ENCODE results near the gene SYT2. TPM values are rescaled to one million over a fixed set of nuclear protein-coding genes. Genes with fewer than 3 reads are reported as not detected.
A peak's percentile ranks its signal among the peaks of the same experiment; 100 is the strongest.

Gene SYT2
- polyA plus RNA-seq, 1 of the 3 experiments (the other 2 are of a cell fraction), result 0.03 TPM

GRCh38 chr1:202590126-202590525, 120.1 kb downstream of the SYT2 start:
- Histone ChIP-seq H2AFZ (ENCODE audit: low read depth) (no peak overlapping the region), H4K20me1 (ENCODE audit: insufficient read depth) (no peaks in the 10 kb centered on the region), H3K79me2 (ENCODE audit: insufficient read depth) (no peaks in the 10 kb centered on the region), H3K9me3 (no peaks in the 10 kb centered on the region), H3K27me3 (ENCODE audit: insufficient read depth) (no peaks in the 10 kb centered on the region), H3K4me2 (peak overlapping the region; percentile 60), H3F3A (replicated peaks; ENCODE audit: insufficient read depth) (peaks cover 15% of the 10 kb centered on the region), H3K9me2 (no peaks in the 10 kb centered on the region), H3K4me1 (ENCODE audit: control insufficient read depth in 1 of 2, insufficient read depth in 2 of 2, low read depth in 1 of 2, low read length in 1 of 2) (peaks cover 33 to 57% of the 10 kb centered on the region in 2 experiments), H3K27ac (ENCODE audit: low read depth in 2 of 2, low read length in 1 of 2) (peak overlapping the region in 1 of 2 experiments; percentile 95; a peak in 3 of 4 replicates), H3K4me3 (ENCODE audit: low read depth in 2 of 2, low read length in 1 of 2) (no peak overlapping the region), H3K36me3 (replicated peaks in 1 of 2; ENCODE audit: control insufficient read depth in 1 of 2, insufficient read depth in 2 of 2, low read length in 1 of 2) (no peaks in the 10 kb centered on the region), H3K9ac (peak overlapping the region; percentile 46; the same call in 1 of the 2 replicates)
- no peak for TF ChIP-seq TEAD4 (IDR thresholded peaks at IDR 0.05; ENCODE audit: borderline replicate concordance, insufficient read depth)
- no peak for TF ChIP-seq RAD21 (IDR thresholded peaks at IDR 0.05; ENCODE audit: low read length)
- TF ChIP-seq, protein P1, sequence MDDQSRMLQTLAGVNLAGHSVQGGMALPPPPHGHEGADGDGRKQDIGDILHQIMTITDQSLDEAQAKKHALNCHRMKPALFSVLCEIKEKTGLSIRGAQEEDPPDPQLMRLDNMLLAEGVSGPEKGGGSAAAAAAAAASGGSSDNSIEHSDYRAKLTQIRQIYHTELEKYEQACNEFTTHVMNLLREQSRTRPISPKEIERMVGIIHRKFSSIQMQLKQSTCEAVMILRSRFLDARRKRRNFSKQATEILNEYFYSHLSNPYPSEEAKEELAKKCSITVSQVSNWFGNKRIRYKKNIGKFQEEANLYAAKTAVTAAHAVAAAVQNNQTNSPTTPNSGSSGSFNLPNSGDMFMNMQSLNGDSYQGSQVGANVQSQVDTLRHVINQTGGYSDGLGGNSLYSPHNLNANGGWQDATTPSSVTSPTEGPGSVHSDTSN (IDR thresholded peaks at IDR 0.05), result no peak
- TF ChIP-seq FOXM1 (IDR thresholded peaks at IDR 0.05; ENCODE audit: low read depth), result no peak
- TF ChIP-seq, protein P2, sequence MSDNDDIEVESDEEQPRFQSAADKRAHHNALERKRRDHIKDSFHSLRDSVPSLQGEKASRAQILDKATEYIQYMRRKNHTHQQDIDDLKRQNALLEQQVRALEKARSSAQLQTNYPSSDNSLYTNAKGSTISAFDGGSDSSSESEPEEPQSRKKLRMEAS (IDR thresholded peaks at IDR 0.05; ENCODE audit: low read depth), result no peak
- TF ChIP-seq GATA2 (CRISPR knock-in tag; IDR thresholded peaks at IDR 0.05), result no peak
- no peak for TF ChIP-seq IRF3 (IDR thresholded peaks at IDR 0.05; ENCODE audit: low read depth, low read length)
- no peak for TF ChIP-seq TAF1 (IDR thresholded peaks at IDR 0.05; ENCODE audit: borderline replicate concordance, low read depth, low read length)
- no peak for TF ChIP-seq USF2 (IDR thresholded peaks at IDR 0.05; ENCODE audit: borderline replicate concordance, low read depth, low read length)
- TF ChIP-seq USF1 (IDR thresholded peaks at IDR 0.05; ENCODE audit: borderline replicate concordance, low read depth), result no peak
- no peak for TF ChIP-seq MXI1 (IDR thresholded peaks at IDR 0.05; ENCODE audit: low read depth, low read length)
- TF ChIP-seq SMC3 (IDR thresholded peaks at IDR 0.05; ENCODE audit: low read depth, low read length), result no peak
- no peak for TF ChIP-seq CHD2 (IDR thresholded peaks at IDR 0.05; ENCODE audit: low read length, partially characterized antibody)
- no peak for TF ChIP-seq MEF2A (IDR thresholded peaks at IDR 0.05; ENCODE audit: borderline replicate concordance, low read depth)
- no peak for TF ChIP-seq EZH2phosphoT487 (IDR thresholded peaks at IDR 0.05; ENCODE audit: borderline replicate concordance, low read depth)
- DNase-seq, result no peak
- POLR2A ChIA-PET, result no interaction called here
- CTCF ChIA-PET, result interaction anchor here (0.7 to 7.7 kb wide), 5 partner anchors 11 to 89 kb away, joined by 3 to 57 read pairs (median 3); no protein-coding TSS in a partner anchor
- WGBS (ENCODE audit: low lambda C conversion rate), result 100% methylated on average over 2 of the region's 4 CpGs

Data from SK-N-SH (cell line).